HepG2 (cell line): ENCODE measurements around the gene SAE1. TPM values are rescaled to one million over a fixed set of nuclear protein-coding genes. Genes with fewer than 3 reads are reported as not detected.

ENCODE experiments used
- BORCS8-MEF2B ChIP-seq: sonication (generic); formaldehyde crosslinking; IDR thresholded peaks from 2 replicates; pipeline ENCODE4 v1.8.0; 2022; ENCODE audit warnings: mild to moderate bottlenecking, missing genetic modification reagents
- CCAR2 ChIP-seq: fragments of 200-400 bp; formaldehyde crosslinking; optimal IDR thresholded peaks from 2 replicates; pipeline ENCODE3; 2018; ENCODE audit warnings: low read depth, mild to moderate bottlenecking, low read length, moderate library complexity
- ELF4 ChIP-seq: sonication (generic); formaldehyde crosslinking; IDR thresholded peaks from 2 replicates; pipeline ENCODE4 v1.5.0; 2020; ENCODE audit warnings: missing genetic modification reagents, mild to moderate bottlenecking, moderate library complexity, borderline replicate concordance
- GABPB1 ChIP-seq: IDR thresholded peaks from 2 replicates; pipeline ENCODE4 v1.6.1; 2016; ENCODE audit warnings: mild to moderate bottlenecking, missing genetic modification reagents, moderate library complexity, missing compliant biosample characterization
- GTF2F1 ChIP-seq: fragments of 150-350 bp; IDR thresholded peaks from 2 replicates; pipeline ENCODE4 v1.6.1; 2014; ENCODE audit warnings: low read length
- HES4 ChIP-seq: sonication (generic); formaldehyde crosslinking; IDR thresholded peaks from 2 replicates; pipeline ENCODE4 v1.9.0; 2021; ENCODE audit warnings: mild to moderate bottlenecking, missing genetic modification reagents, borderline replicate concordance
- KIAA2018 ChIP-seq: sonication (generic); formaldehyde crosslinking; IDR thresholded peaks from 2 replicates; pipeline ENCODE4 v1.5.0; 2020; ENCODE audit warnings: mild to moderate bottlenecking, missing genetic modification reagents, borderline replicate concordance
- KLF9 ChIP-seq: IDR thresholded peaks from 2 replicates; pipeline ENCODE4 v1.6.1; 2016; ENCODE audit warnings: low read depth
- RCOR2 ChIP-seq: IDR thresholded peaks from 2 replicates; pipeline ENCODE4 v1.6.1; 2016; ENCODE audit warnings: missing biosample characterization, missing genetic modification reagents
- SALL1 ChIP-seq: sonication (generic); formaldehyde crosslinking; IDR thresholded peaks from 2 replicates; pipeline ENCODE4 v1.8.0; 2022; ENCODE audit warnings: mild to moderate bottlenecking, missing genetic modification reagents
- TFE3 ChIP-seq: IDR thresholded peaks from 2 replicates; pipeline ENCODE4 v1.6.1; 2016
- ZBTB2 ChIP-seq: sonication (generic); formaldehyde crosslinking; IDR thresholded peaks from 2 replicates; pipeline ENCODE4 v1.8.0; 2022; ENCODE audit warnings: low read depth, missing genetic modification reagents
- ZNF124 ChIP-seq: sonication (generic); formaldehyde crosslinking; IDR thresholded peaks from 2 replicates; pipeline ENCODE4 v1.4.0; 2020; ENCODE audit warnings: missing genetic modification reagents
- ZNF670 ChIP-seq: sonication (generic); formaldehyde crosslinking; IDR thresholded peaks from 2 replicates; pipeline ENCODE4 v1.8.0; 2022; ENCODE audit warnings: mild to moderate bottlenecking, missing genetic modification reagents, borderline replicate concordance
- ZNF777 ChIP-seq: sonication (generic); formaldehyde crosslinking; IDR thresholded peaks from 2 replicates; pipeline ENCODE4 v1.4.0; 2020; ENCODE audit warnings: missing genetic modification reagents
- ZSCAN20 ChIP-seq: sonication (generic); formaldehyde crosslinking; IDR thresholded peaks from 2 replicates; pipeline ENCODE4 v1.4.0; 2020; ENCODE audit warnings: missing genetic modification reagents, mild to moderate bottlenecking, borderline replicate concordance
- polyA plus RNA-seq, 8 experiments: library from polyadenylated mRNA; depleted of rRNA in 3 of 8; stranded (reverse) in 7 of 8; unstranded in 1 of 8; fragments of >200 nt; fragmentation: Illumina TruSeq in 4 of 8; extraction: Trizol in 4 of 8; gene quantifications; 2 replicates each; pipeline versions ENCODE4 v1.2.1 to v1.2.3, GENCODE V29; 2011 to 2016; ENCODE audit warnings: low read depth in 4 of 8, missing spikeins in 1 of 8, mixed read lengths in 1 of 8; ENCODE audit not compliant: insufficient read depth in 1 of 8
- total RNA-seq, 5 experiments: library from RNA; depleted of rRNA; stranded (reverse); fragments of >200 nt; fragmentation: Illumina TruSeq; extraction: Trizol; gene quantifications; 2 replicates each; pipeline ENCODE4 v1.2.3, GENCODE V29; 2016; ENCODE audit warnings: low read depth in 1 of 5

SAE1 gene
- total and polyA plus RNA-seq, 2 of the 13 experiments (the other 11 are each of a cell fraction or from before 2014, with no cell fraction given), result 87.6 to 197 TPM

- TF ChIP-seq ZNF777, result no peak
- TF ChIP-seq KLF9, result no peak
- TF ChIP-seq ZBTB2, result peak; percentile 56
- TF ChIP-seq TFE3 (CRISPR knock-in tag), result peak; percentile 43; the same call in 1 of the 2 replicates
- TF ChIP-seq HES4 (CRISPR knock-in tag), result no peak
- 0 out of 2 replicates have a peak, but pooled peaks have one; percentile 41 for TF ChIP-seq ZSCAN20 (CRISPR knock-in tag)
- peak; percentile 99; the same call in 1 of the 2 replicates for TF ChIP-seq RCOR2 (CRISPR knock-in tag)
- no peak for TF ChIP-seq BORCS8-MEF2B (CRISPR knock-in tag)
- TF ChIP-seq SALL1, result peak; percentile 91
- TF ChIP-seq ZNF124 (CRISPR knock-in tag), result peak; percentile 82; the same call in 1 of the 2 replicates
- no peak for TF ChIP-seq CCAR2
- TF ChIP-seq GTF2F1, result no peak
- TF ChIP-seq ZNF670, result peak; percentile 64; the same call in 1 of the 2 replicates
- peak; percentile 71; the same call in 1 of the 2 replicates for TF ChIP-seq ELF4 (CRISPR knock-in tag)
- peak; percentile 96 for TF ChIP-seq GABPB1 (CRISPR knock-in tag)
- TF ChIP-seq KIAA2018 (CRISPR knock-in tag), result no peak
These were observed 113.3 kb downstream of the SAE1 start (continued) for GRCh38 chr19:47243776-47244547.
